GM23338 (cell line): Measurements from ENCODE around the gene TPSB2. TPM values are rescaled to one million over a fixed set of nuclear protein-coding genes. Genes with fewer than 3 reads are reported as not detected.

Experiments
- ATAC-seq: fragments of 200-7000 bp; cut with Tn5 transposase; 3 replicates; pipeline ENCODE4 v1.9.1; 2020
- DNase-seq: peaks from one replicate; pipeline ENCODE4 v3.0.0-alpha.2; 2015; ENCODE audit warnings: low spot score
- H2AFZ ChIP-seq: fragments of 200-600 bp; sonication (generic); 2 replicates; pipeline ENCODE4 v1.8.0; 2016; ENCODE audit warnings: antibody characterized with exemption, mild to moderate bottlenecking, moderate library complexity
- H3F3A ChIP-seq: fragments of 200-600 bp; sonication (generic); replicated peaks from 2 replicates; pipeline ENCODE4 v1.8.0; 2017; ENCODE audit warnings: antibody characterized with exemption, mixed run types, low read depth
- H3K27ac ChIP-seq: fragments of 200-600 bp; sonication (generic); 2 replicates; pipeline ENCODE4 v1.6.1; 2016; ENCODE audit warnings: low read depth
- H3K27me3 ChIP-seq: fragments of 200-600 bp; sonication (generic); 2 replicates; pipeline ENCODE4 v1.8.0; 2016; ENCODE audit warnings: mild to moderate bottlenecking, mixed run types, moderate library complexity; ENCODE audit not compliant: insufficient read depth
- H3K36me3 ChIP-seq: fragments of 200-600 bp; sonication (generic); 2 replicates; pipeline ENCODE4 v1.8.0; 2016; ENCODE audit warnings: mild to moderate bottlenecking; ENCODE audit not compliant: insufficient read depth
- H3K4me1 ChIP-seq: fragments of 200-600 bp; sonication (generic); 2 replicates; pipeline ENCODE4 v1.8.0; 2016; ENCODE audit warnings: mild to moderate bottlenecking, moderate library complexity; ENCODE audit not compliant: insufficient read depth
- H3K4me2 ChIP-seq: fragments of 200-600 bp; sonication (generic); 2 replicates; pipeline ENCODE4 v1.7.1; 2017; ENCODE audit warnings: mixed run types
- H3K4me3 ChIP-seq: fragments of 200-600 bp; sonication (generic); 2 replicates; pipeline ENCODE4 v1.6.1; 2016; ENCODE audit warnings: mixed run types
- H3K79me2 ChIP-seq: fragments of 200-600 bp; sonication (generic); replicated peaks from 2 replicates; pipeline ENCODE4 v1.8.0; 2017; ENCODE audit warnings: mild to moderate bottlenecking; ENCODE audit not compliant: insufficient read depth
- H3K9me2 ChIP-seq: fragments of 200-600 bp; sonication (generic); 2 replicates; pipeline ENCODE4 v1.8.0; 2017; ENCODE audit not compliant: insufficient read depth
- H4K20me1 ChIP-seq: fragments of 200-600 bp; sonication (generic); replicated peaks from 2 replicates; pipeline ENCODE4 v1.8.0; 2017; ENCODE audit warnings: mild to moderate bottlenecking; ENCODE audit not compliant: insufficient read depth
- H3K27ac Mint-ChIP-seq: 2 replicates; pipeline ENCODE4 v1.8.0; 2020; ENCODE audit warnings: inconsistent platforms, mild to moderate bottlenecking, moderate library complexity, mixed read lengths
- H3K27me3 Mint-ChIP-seq: 3 replicates; pipeline ENCODE4 v1.8.0; 2022; ENCODE audit warnings: low read depth, mild to moderate bottlenecking, moderate library complexity, mixed read lengths, inconsistent platforms; ENCODE audit not compliant: insufficient read depth, poor library complexity
- H3K36me3 Mint-ChIP-seq: 3 replicates; pipeline ENCODE4 v1.8.0; 2021; ENCODE audit warnings: low read depth, mild to moderate bottlenecking, inconsistent platforms, moderate library complexity, mixed read lengths
- H3K4me1 Mint-ChIP-seq: 3 replicates; pipeline ENCODE4 v1.8.0; 2020; ENCODE audit warnings: mild to moderate bottlenecking, inconsistent platforms, mixed read lengths
- H3K4me3 Mint-ChIP-seq: 3 replicates; pipeline ENCODE4 v1.8.0; 2021; ENCODE audit warnings: moderate library complexity, mild to moderate bottlenecking, inconsistent platforms, mixed read lengths
- H3K9me3 Mint-ChIP-seq: 3 replicates; pipeline ENCODE4 v1.8.0; 2020; ENCODE audit warnings: moderate library complexity, mild to moderate bottlenecking, inconsistent platforms, mixed read lengths
- CREB1 ChIP-seq: fragments of 250-450 bp; sonication (Bioruptor Pico); IDR thresholded peaks from 2 replicates; pipeline ENCODE4 v1.5.0; 2020; ENCODE audit warnings: low read depth, mild to moderate bottlenecking, moderate library complexity
- ETS1 ChIP-seq: IDR thresholded peaks from 2 replicates; pipeline ENCODE4 v1.6.1; 2016; ENCODE audit warnings: antibody characterized with exemption
- EZH2phosphoT487 ChIP-seq: fragments of 200-600 bp; sonication (generic); IDR thresholded peaks from one replicate; pipeline ENCODE4 v1.8.1; 2018; ENCODE audit warnings: antibody characterized with exemption; ENCODE audit not compliant: unreplicated experiment
- JUNB ChIP-seq: IDR thresholded peaks from one replicate; pipeline ENCODE4 v1.6.1; 2016; ENCODE audit warnings: antibody characterized with exemption; ENCODE audit not compliant: unreplicated experiment
- NANOG ChIP-seq: IDR thresholded peaks from 2 replicates; pipeline ENCODE4 v1.6.1; 2016; ENCODE audit warnings: antibody characterized with exemption, borderline replicate concordance
- POLR2AphosphoS5 ChIP-seq: IDR thresholded peaks from 2 replicates; pipeline ENCODE4 v1.6.1; 2016; ENCODE audit warnings: antibody characterized with exemption, low read depth
- REST ChIP-seq: IDR thresholded peaks from one replicate; pipeline ENCODE4 v1.6.1; 2018; ENCODE audit warnings: antibody characterized with exemption; ENCODE audit not compliant: unreplicated experiment
- STAT1 ChIP-seq: IDR thresholded peaks from one replicate; pipeline ENCODE4 v1.6.1; 2016; ENCODE audit warnings: antibody characterized with exemption; ENCODE audit not compliant: unreplicated experiment
- ZNF114 ChIP-seq: fragments of 250-450 bp; sonication (Bioruptor Pico); IDR thresholded peaks from 2 replicates; pipeline ENCODE4 v1.5.0; 2020; ENCODE audit warnings: mild to moderate bottlenecking, moderate library complexity
- ZNF331 ChIP-seq: fragments of 250-450 bp; sonication (Bioruptor Pico); IDR thresholded peaks from 2 replicates; pipeline ENCODE4 v1.5.0; 2020; ENCODE audit warnings: low read depth, mild to moderate bottlenecking, moderate library complexity
- ZNF462 ChIP-seq: fragments of 250-450 bp; sonication (Bioruptor Pico); IDR thresholded peaks from 2 replicates; pipeline ENCODE4 v1.5.0; 2020; ENCODE audit warnings: mild to moderate bottlenecking, moderate library complexity
- polyA plus RNA-seq: library from polyadenylated mRNA; unstranded; fragments of >200 nt; fragmentation: Nextera tagmentation; extraction: Ambion mirVana; gene quantifications from 2 replicates; pipeline ENCODE4 v1.2.1, GENCODE V29; 2016
- total RNA-seq: library from RNA; depleted of rRNA; stranded (reverse); fragments of >200 nt; shearing (Covaris generic); gene quantifications from 2 replicates; pipeline ENCODE4 v1.2.3, GENCODE V29; 2014

Gene TPSB2
- total and polyA plus RNA-seq, 2 experiments from 2014 or later = 0.23 TPM; not detected in 1

DNA sequence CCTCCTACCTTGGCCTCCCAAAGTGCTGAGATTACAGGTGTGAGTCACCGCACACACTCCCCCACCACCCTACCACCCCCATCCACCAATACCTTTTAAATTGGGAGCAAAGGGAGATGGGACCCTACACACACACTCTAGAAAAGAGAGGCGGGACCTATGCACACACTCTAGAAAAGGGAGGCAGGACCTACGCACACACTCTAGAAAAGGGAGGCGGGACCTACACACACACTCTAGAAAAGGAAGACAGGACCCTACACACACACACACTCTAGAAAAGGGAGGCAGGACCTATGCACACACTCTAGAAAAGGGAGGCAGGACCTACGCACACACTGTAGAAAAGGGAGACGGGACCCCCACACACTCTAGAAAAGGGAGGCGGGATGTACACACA lies 44.8 kb upstream of the TPSB2 start (continued):
- TF ChIP-seq ZNF462 (CRISPR knock-in tag) (no peak), ZNF114 (no peak), NANOG (no peak), ZNF331 (CRISPR knock-in tag) (no peak), POLR2AphosphoS5 (no peak), JUNB (no peak), STAT1 (no peak)

DNA sequence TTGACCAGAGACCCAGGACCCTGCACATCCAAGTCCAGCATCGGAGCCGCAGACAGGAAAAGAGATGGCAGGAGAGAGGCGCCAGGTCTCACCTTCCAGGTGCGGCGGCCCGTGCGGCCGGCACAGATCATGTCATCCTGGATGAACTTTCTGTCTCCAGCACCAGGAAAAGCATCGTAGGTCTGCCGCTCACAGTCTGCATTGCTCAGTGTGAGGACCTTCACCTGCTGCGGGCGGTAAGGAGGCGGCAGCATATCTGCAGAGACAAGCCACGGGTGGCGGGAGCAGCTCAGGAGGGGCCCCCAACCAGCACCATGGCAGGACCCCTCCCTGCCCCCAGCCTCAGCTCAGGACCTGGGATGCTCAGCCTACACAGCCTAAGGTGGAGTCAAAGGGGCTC lies 43.8 kb upstream of the TPSB2 start:
- Mint-ChIP-seq H3K9me3 (no peaks in the 10 kb centered on the region; the same call in 1 of the 3 replicates), H3K27ac (no peak overlapping the region), H3K4me3 (no peak overlapping the region), H3K27me3 (peaks cover 14% of the 10 kb centered on the region), H3K4me1 (peaks cover 5% of the 10 kb centered on the region), H3K36me3 (peaks cover 5% of the 10 kb centered on the region; the same call in 1 of the 3 replicates)
- Histone ChIP-seq H3K4me1 (peaks cover 5% of the 10 kb centered on the region; the same call in 1 of the 2 replicates), H3K36me3 (no peaks in the 10 kb centered on the region), H3K4me2 (no peak overlapping the region), H3K27me3 (no peaks in the 10 kb centered on the region), H4K20me1 (no peaks in the 10 kb centered on the region), H3K4me3 (no peak overlapping the region), H3K9me2 (no peaks in the 10 kb centered on the region), H3F3A (no peaks in the 10 kb centered on the region), H2AFZ (no peak overlapping the region), H3K79me2 (no peaks in the 10 kb centered on the region), H3K27ac (no peak overlapping the region)
- ATAC-seq (no peak), DNase-seq (no peak)
- TF ChIP-seq POLR2AphosphoS5 (no peak), ETS1 (no peak), ZNF114 (no peak), REST (no peak), STAT1 (no peak), NANOG (no peak), ZNF331 (CRISPR knock-in tag) (no peak), CREB1 (CRISPR knock-in tag) (no peak), EZH2phosphoT487 (no peak)
